Neural cell (in vitro differentiated cells): ENCODE data around the gene MAN2B2. TPM values are rescaled to one million over a fixed set of nuclear protein-coding genes. Genes with fewer than 3 reads are reported as not detected.

Experiments
- H2AFZ ChIP-seq: fragments of 200-600, 300-800 bp; sonication (generic), shearing (Covaris generic); 2 replicates; pipeline ENCODE4 v1.6.0; 2014; ENCODE audit warnings: low read depth, mild to moderate bottlenecking, antibody characterized with exemption, low read length, moderate library complexity
- H3F3A ChIP-seq: fragments of 200-600 bp; shearing (Covaris generic); 2 replicates; pipeline ENCODE4 v1.6.1; 2016; ENCODE audit warnings: mild to moderate bottlenecking, moderate library complexity, mixed read lengths, antibody characterized with exemption, low read length; ENCODE audit not compliant: insufficient read depth, poor library complexity, severe bottlenecking
- H3K27ac ChIP-seq: fragments of 200-600, 300-800 bp; sonication (generic), shearing (Covaris generic); 2 replicates; pipeline ENCODE4 v1.5.1; 2014; ENCODE audit warnings: mild to moderate bottlenecking, low read length, moderate library complexity
- H3K27me3 ChIP-seq: fragments of 300-800, 200-600 bp; sonication (generic), shearing (Covaris generic); 2 replicates; pipeline ENCODE4 v1.6.0; 2014; ENCODE audit warnings: mild to moderate bottlenecking, low read depth, low read length, moderate library complexity; ENCODE audit not compliant: insufficient read depth
- H3K36me3 ChIP-seq: fragments of 300-800, 200-600 bp; sonication (generic), shearing (Covaris generic); 2 replicates; pipeline ENCODE4 v1.5.1; 2014; ENCODE audit warnings: mild to moderate bottlenecking, antibody characterized with exemption, low read length, moderate library complexity; ENCODE audit not compliant: insufficient read depth
- H3K4me2 ChIP-seq: fragments of 300-800, 200-600 bp; sonication (generic), shearing (Covaris generic); 2 replicates; pipeline ENCODE4 v1.6.0; 2014; ENCODE audit warnings: mild to moderate bottlenecking, low read length
- H3K4me3 ChIP-seq: fragments of 300-800, 200-600 bp; sonication (generic), shearing (Covaris generic); 2 replicates; pipeline ENCODE4 v1.5.1; 2014; ENCODE audit warnings: mild to moderate bottlenecking, low read length, moderate library complexity
- H3K79me2 ChIP-seq: fragments of 200-600 bp; shearing (Covaris generic); replicated peaks from 2 replicates; pipeline ENCODE4 v1.6.0; 2014; ENCODE audit warnings: mild to moderate bottlenecking, low read length, moderate library complexity; ENCODE audit not compliant: insufficient read depth
- H3K9ac ChIP-seq: fragments of 300-800, 200-600 bp; sonication (generic), shearing (Covaris generic); 2 replicates; pipeline ENCODE4 v1.6.1; 2016; ENCODE audit warnings: mild to moderate bottlenecking, low read length, mixed read lengths
- H3K9me2 ChIP-seq: fragments of 200-600 bp; shearing (Covaris generic); 2 replicates; pipeline ENCODE4 v1.6.1; 2016; ENCODE audit warnings: mild to moderate bottlenecking, low read length, mixed read lengths; ENCODE audit not compliant: insufficient read depth
- H3K9me3 ChIP-seq: fragments of 200-600, 300-800 bp; sonication (generic), shearing (Covaris generic); 2 replicates; pipeline ENCODE4 v1.6.1; 2016; ENCODE audit warnings: mild to moderate bottlenecking, mixed run types, low read length, moderate library complexity, mixed read lengths
- H4K20me1 ChIP-seq: fragments of 200-600 bp; shearing (Covaris generic); 2 replicates; pipeline ENCODE4 v1.6.1; 2016; ENCODE audit warnings: mild to moderate bottlenecking, mixed run types; ENCODE audit not compliant: insufficient read depth
- EP300 ChIP-seq: fragments of 450-650 bp; conservative IDR thresholded peaks from 2 replicates; pipeline ENCODE4 v1.6.1; 2014; ENCODE audit warnings: antibody characterized with exemption, mild to moderate bottlenecking, moderate library complexity; ENCODE audit not compliant: poor library complexity, severe bottlenecking
- EZH2 ChIP-seq: fragments of 200-600, 300-800 bp; shearing (Covaris generic), sonication (generic); IDR thresholded peaks from 2 replicates; pipeline ENCODE4 v1.6.1; 2014; ENCODE audit warnings: antibody characterized with exemption, low read length, borderline replicate concordance, mild to moderate bottlenecking; ENCODE audit not compliant: insufficient read depth, poor library complexity, severe bottlenecking
- MXI1 ChIP-seq: fragments of 450-650 bp; conservative IDR thresholded peaks from 2 replicates; pipeline ENCODE4 v1.6.1; 2014; ENCODE audit warnings: antibody characterized with exemption, mild to moderate bottlenecking; ENCODE audit not compliant: poor library complexity, severe bottlenecking
- POLR2AphosphoS5 ChIP-seq: IDR thresholded peaks from 2 replicates; pipeline ENCODE4 v1.6.1; 2012
- RAD21 ChIP-seq: fragments of 450-650 bp; conservative IDR thresholded peaks from 2 replicates; pipeline ENCODE4 v1.6.1; 2014; ENCODE audit warnings: antibody characterized with exemption, mild to moderate bottlenecking, moderate library complexity
- REST ChIP-seq: IDR thresholded peaks from 2 replicates; pipeline ENCODE4 v1.6.1; 2012; ENCODE audit warnings: borderline replicate concordance
- SMC3 ChIP-seq: fragments of 450-650 bp; conservative IDR thresholded peaks from 2 replicates; pipeline ENCODE4 v1.6.1; 2014; ENCODE audit warnings: antibody characterized with exemption, mild to moderate bottlenecking, moderate library complexity; ENCODE audit not compliant: poor library complexity
- TAF1 ChIP-seq: IDR thresholded peaks from 2 replicates; pipeline ENCODE4 v1.6.1; 2012; ENCODE audit warnings: low read depth
- polyA plus RNA-seq: library from polyadenylated mRNA; depleted of rRNA; stranded (reverse); fragments of >200 nt; gene quantifications from 2 replicates; pipeline ENCODE4 v1.2.3, GENCODE V29; 2014
- TF ChIP-seq, protein P1 (sequence below): fragments of 450-650 bp; IDR thresholded peaks from 2 replicates; pipeline ENCODE4 v1.5.1; 2014; ENCODE audit warnings: antibody characterized with exemption, mild to moderate bottlenecking, moderate library complexity; ENCODE audit not compliant: poor library complexity, severe bottlenecking

MAN2B2 gene
- polyA plus RNA-seq, 1 donor from 2014 or later = 7.5 TPM

GRCh38 chr4:6609415-6610079 lies 34.6 kb downstream of the MAN2B2 start (continued):
- TF ChIP-seq EZH2 = no peak
- no peak for TF ChIP-seq EP300

DNA sequence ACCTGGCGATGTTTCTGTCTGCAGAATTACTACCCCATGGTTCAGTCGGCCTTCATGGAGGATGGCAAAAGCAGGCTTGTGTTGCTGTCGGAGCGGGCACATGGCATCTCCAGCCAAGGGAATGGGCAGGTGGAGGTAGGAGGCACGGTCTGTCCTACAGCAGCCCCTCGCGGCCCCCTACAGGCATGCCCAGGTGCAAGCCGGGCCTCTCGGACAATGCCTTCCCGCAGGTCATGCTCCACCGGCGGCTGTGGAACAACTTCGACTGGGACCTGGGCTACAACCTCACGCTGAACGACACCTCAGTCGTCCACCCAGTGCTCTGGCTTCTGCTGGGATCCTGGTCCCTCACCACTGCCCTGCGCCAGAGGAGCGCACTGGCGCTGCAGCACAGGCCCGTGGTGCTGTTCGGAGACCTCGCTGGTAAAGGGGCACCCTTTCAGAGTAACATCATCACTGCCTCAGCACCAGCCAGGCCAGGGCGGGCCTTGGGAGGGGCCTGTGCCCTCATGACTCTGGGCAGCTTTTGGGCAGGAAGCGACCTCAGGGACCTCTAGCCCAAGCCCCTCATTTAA lies 36.0 kb downstream of the MAN2B2 start:
- no peaks in the 10 kb centered on the region for H3K9me3 ChIP-seq
- H3K4me2 ChIP-seq = no peak overlapping the region
- TF ChIP-seq EZH2 (no peak), SMC3 (no peak), RAD21 (no peak), TAF1 (no peak), POLR2AphosphoS5 (no peak), MXI1 (no peak)
- TF ChIP-seq, protein P1, sequence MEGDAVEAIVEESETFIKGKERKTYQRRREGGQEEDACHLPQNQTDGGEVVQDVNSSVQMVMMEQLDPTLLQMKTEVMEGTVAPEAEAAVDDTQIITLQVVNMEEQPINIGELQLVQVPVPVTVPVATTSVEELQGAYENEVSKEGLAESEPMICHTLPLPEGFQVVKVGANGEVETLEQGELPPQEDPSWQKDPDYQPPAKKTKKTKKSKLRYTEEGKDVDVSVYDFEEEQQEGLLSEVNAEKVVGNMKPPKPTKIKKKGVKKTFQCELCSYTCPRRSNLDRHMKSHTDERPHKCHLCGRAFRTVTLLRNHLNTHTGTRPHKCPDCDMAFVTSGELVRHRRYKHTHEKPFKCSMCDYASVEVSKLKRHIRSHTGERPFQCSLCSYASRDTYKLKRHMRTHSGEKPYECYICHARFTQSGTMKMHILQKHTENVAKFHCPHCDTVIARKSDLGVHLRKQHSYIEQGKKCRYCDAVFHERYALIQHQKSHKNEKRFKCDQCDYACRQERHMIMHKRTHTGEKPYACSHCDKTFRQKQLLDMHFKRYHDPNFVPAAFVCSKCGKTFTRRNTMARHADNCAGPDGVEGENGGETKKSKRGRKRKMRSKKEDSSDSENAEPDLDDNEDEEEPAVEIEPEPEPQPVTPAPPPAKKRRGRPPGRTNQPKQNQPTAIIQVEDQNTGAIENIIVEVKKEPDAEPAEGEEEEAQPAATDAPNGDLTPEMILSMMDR = no peak
- no peaks in the 10 kb centered on the region for H3F3A ChIP-seq
- no peaks in the 10 kb centered on the region for H3K27me3 ChIP-seq
- no peaks in the 10 kb centered on the region for H4K20me1 ChIP-seq
- H3K36me3 ChIP-seq = no peaks in the 10 kb centered on the region
- no peak overlapping the region for H3K4me3 ChIP-seq
- no peak overlapping the region for H3K27ac ChIP-seq
- H3K9me2 ChIP-seq = no peaks in the 10 kb centered on the region
- no peak overlapping the region for H2AFZ ChIP-seq
- H3K9ac ChIP-seq = no peak overlapping the region
- H3K79me2 ChIP-seq = no peaks in the 10 kb centered on the region

- TF ChIP-seq MXI1 = no peak
- TF ChIP-seq REST = no peak
- TF ChIP-seq, protein P1 = no peak
- no peak for TF ChIP-seq EZH2
- no peak for TF ChIP-seq POLR2AphosphoS5
- TF ChIP-seq RAD21 = no peak
- no peak for TF ChIP-seq EP300
- no peak for TF ChIP-seq SMC3
- TF ChIP-seq TAF1 = no peak
- Histone ChIP-seq H3K36me3 (peaks cover 6% of the 10 kb centered on the region), H3K27ac (no peak overlapping the region), H3K9ac (no peak overlapping the region), H3F3A (no peaks in the 10 kb centered on the region), H3K4me2 (no peak overlapping the region), H2AFZ (no peak overlapping the region), H3K79me2 (no peaks in the 10 kb centered on the region), H3K27me3 (no peaks in the 10 kb centered on the region), H3K4me3 (no peak overlapping the region), H4K20me1 (no peaks in the 10 kb centered on the region), H3K9me3 (no peaks in the 10 kb centered on the region), H3K9me2 (no peaks in the 10 kb centered on the region)
Measured at GRCh38 chr4:6612961-6613675, 38.1 kb downstream of the MAN2B2 start.
